ENCODE data around the gene TSPEAR. TPM values are rescaled to one million over a fixed set of nuclear protein-coding genes. Genes with fewer than 3 reads are reported as not detected.

TSPEAR gene
- total RNA-seq, 1 experiment from 2014 or later = 2.1 TPM

GRCh38 chr21:44613386-44614155 lies 97.8 kb downstream of the TSPEAR start:
- Mint-ChIP-seq H3K27me3 (ENCODE audit: low read depth) (peaks cover 4% of the 10 kb centered on the region), H3K9me3 (peaks cover 32% of the 10 kb centered on the region), H3K36me3 (peaks cover 34% of the 10 kb centered on the region), H3K4me1 (peaks cover 27% of the 10 kb centered on the region), H3K27ac (0 out of 2 replicates have a peak overlapping the region, but pooled peaks have one; percentile 72), H3K4me3 (no peak overlapping the region)
- CTCF ChIA-PET = no interaction called here
- TF ChIP-seq, protein P1, sequence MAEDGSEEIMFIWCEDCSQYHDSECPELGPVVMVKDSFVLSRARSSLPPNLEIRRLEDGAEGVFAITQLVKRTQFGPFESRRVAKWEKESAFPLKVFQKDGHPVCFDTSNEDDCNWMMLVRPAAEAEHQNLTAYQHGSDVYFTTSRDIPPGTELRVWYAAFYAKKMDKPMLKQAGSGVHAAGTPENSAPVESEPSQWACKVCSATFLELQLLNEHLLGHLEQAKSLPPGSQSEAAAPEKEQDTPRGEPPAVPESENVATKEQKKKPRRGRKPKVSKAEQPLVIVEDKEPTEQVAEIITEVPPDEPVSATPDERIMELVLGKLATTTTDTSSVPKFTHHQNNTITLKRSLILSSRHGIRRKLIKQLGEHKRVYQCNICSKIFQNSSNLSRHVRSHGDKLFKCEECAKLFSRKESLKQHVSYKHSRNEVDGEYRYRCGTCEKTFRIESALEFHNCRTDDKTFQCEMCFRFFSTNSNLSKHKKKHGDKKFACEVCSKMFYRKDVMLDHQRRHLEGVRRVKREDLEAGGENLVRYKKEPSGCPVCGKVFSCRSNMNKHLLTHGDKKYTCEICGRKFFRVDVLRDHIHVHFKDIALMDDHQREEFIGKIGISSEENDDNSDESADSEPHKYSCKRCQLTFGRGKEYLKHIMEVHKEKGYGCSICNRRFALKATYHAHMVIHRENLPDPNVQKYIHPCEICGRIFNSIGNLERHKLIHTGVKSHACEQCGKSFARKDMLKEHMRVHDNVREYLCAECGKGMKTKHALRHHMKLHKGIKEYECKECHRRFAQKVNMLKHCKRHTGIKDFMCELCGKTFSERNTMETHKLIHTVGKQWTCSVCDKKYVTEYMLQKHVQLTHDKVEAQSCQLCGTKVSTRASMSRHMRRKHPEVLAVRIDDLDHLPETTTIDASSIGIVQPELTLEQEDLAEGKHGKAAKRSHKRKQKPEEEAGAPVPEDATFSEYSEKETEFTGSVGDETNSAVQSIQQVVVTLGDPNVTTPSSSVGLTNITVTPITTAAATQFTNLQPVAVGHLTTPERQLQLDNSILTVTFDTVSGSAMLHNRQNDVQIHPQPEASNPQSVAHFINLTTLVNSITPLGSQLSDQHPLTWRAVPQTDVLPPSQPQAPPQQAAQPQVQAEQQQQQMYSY (CRISPR knock-in tag; IDR thresholded peaks at IDR 0.05) = no peak
- no peak for TF ChIP-seq SMAD4 (CRISPR knock-in tag; IDR thresholded peaks at IDR 0.05)
- TF ChIP-seq NR3C1 (CRISPR knock-in tag; conservative IDR thresholded peaks at IDR 0.05; ENCODE audit: low read depth) = no peak
- no peak for TF ChIP-seq OVOL2 (CRISPR knock-in tag; IDR thresholded peaks at IDR 0.05; ENCODE audit: borderline replicate concordance)
- no peak for TF ChIP-seq ETV6 (CRISPR knock-in tag; IDR thresholded peaks at IDR 0.05)
- no peak for TF ChIP-seq TEAD4 (CRISPR knock-in tag; IDR thresholded peaks at IDR 0.05)
- no peak for ATAC-seq
- POLR2A ChIA-PET = no interaction called here
- no peak for DNase-seq (ENCODE audit: low spot score)

GRCh38 chr21:44612669-44613229 lies 98.6 kb downstream of the TSPEAR start:
- H3K4me3 Mint-ChIP-seq = no peak overlapping the region
- ChIA-PET CTCF (no interaction called here), POLR2A (no interaction called here)
- H3K9me3 Mint-ChIP-seq = peaks cover 31% of the 10 kb centered on the region
- peaks cover 23% of the 10 kb centered on the region for H3K4me1 Mint-ChIP-seq
- no peak for TF ChIP-seq ZNF423 (CRISPR knock-in tag; IDR thresholded peaks at IDR 0.05)
- TF ChIP-seq RELA (CRISPR knock-in tag; IDR thresholded peaks at IDR 0.05; ENCODE audit: borderline replicate concordance) = 0 out of 2 replicates have a peak, but pooled peaks have one; percentile 5
- TF ChIP-seq JUN (CRISPR knock-in tag; IDR thresholded peaks at IDR 0.05) = no peak
- TF ChIP-seq, protein P2, sequence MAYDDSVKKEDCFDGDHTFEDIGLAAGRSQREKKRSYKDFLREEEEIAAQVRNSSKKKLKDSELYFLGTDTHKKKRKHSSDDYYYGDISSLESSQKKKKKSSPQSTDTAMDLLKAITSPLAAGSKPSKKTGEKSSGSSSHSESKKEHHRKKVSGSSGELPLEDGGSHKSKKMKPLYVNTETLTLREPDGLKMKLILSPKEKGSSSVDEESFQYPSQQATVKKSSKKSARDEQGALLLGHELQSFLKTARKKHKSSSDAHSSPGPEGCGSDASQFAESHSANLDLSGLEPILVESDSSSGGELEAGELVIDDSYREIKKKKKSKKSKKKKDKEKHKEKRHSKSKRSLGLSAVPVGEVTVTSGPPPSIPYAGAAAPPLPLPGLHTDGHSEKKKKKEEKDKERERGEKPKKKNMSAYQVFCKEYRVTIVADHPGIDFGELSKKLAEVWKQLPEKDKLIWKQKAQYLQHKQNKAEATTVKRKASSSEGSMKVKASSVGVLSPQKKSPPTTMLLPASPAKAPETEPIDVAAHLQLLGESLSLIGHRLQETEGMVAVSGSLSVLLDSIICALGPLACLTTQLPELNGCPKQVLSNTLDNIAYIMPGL (CRISPR knock-in tag; IDR thresholded peaks at IDR 0.05) = no peak
- TF ChIP-seq, protein P3, sequence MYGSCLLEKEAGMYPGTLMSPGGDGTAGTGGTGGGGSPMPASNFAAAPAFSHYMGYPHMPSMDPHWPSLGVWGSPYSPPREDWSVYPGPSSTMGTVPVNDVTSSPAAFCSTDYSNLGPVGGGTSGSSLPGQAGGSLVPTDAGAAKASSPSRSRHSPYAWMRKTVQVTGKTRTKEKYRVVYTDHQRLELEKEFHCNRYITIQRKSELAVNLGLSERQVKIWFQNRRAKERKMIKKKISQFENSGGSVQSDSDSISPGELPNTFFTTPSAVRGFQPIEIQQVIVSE (CRISPR knock-in tag; IDR thresholded peaks at IDR 0.05; ENCODE audit: borderline replicate concordance) = no peak
- ATAC-seq (no peak), DNase-seq (ENCODE audit: low spot score) (no peak)
- H3K27me3 Mint-ChIP-seq (ENCODE audit: low read depth) = peaks cover 4% of the 10 kb centered on the region
- peaks cover 33% of the 10 kb centered on the region for H3K36me3 Mint-ChIP-seq
- peak overlapping the region; percentile 72 for H3K27ac Mint-ChIP-seq

DNA sequence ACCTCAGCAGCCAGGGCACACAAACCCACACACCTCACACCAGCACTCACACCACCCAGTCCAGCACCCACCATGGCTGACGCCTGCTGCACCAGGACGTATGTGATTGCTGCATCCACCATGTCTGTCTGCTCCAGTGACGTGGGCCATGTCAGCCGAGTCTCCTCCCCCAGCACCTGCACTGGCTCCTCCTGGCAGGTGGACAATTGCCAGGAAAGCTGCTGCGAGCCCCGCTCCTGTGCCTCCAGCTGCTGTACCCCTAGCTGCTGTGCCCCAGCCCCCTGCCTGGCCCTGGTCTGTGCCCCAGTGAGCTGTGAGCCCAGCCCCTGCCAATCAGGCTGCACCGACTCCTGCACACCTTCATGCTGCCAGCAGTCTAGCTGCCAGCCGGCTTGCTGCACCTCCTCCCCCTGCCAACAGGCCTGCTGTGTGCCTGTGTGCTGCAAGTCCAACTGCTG lies 99.3 kb downstream of the TSPEAR start, which contains the start of gene KRTAP10-8:
KRTAP10-8 (plus strand) TSS at position 51 of the 458 bp plus-strand sequence; CDS start at position 73, 22 bp downstream.
- ChIA-PET CTCF (no interaction called here), POLR2A (no interaction called here)
- ATAC-seq (no peak), DNase-seq (ENCODE audit: low spot score) (no peak)
- Mint-ChIP-seq H3K27ac (no peak within 1 kb of the TSS), H3K4me3 (no peak within 1 kb of the TSS), H3K36me3 (peaks cover 33% of the 10 kb centered on the region), H3K27me3 (ENCODE audit: low read depth) (peaks cover 4% of the 10 kb centered on the region), H3K9me3 (peaks cover 31% of the 10 kb centered on the region), H3K4me1 (peaks cover 19% of the 10 kb centered on the region)
- TF ChIP-seq RELA (CRISPR knock-in tag; IDR thresholded peaks at IDR 0.05; ENCODE audit: borderline replicate concordance) (0 out of 2 replicates have a peak, but pooled peaks have one; percentile 54), GRHL2 (CRISPR knock-in tag; IDR thresholded peaks at IDR 0.05; ENCODE audit: insufficient replicate concordance, severe bottlenecking) (no peak)
